ENCODE data around the gene AHRR. TPM values are rescaled to one million over a fixed set of nuclear protein-coding genes. Genes with fewer than 3 reads are reported as not detected.

AHRR gene
- total RNA-seq, 1 donor from 2014 or later = not detected

GRCh38 chr5:329768-330167 lies 8.3 kb downstream of the AHRR start:
- Histone ChIP-seq H3K9me3 (no peaks in the 10 kb centered on the region), H3K36me3 (no peaks in the 10 kb centered on the region), H3K27me3 (no peaks in the 10 kb centered on the region), H3K4me3 (no peak overlapping the region), H3K4me1 (no peaks in the 10 kb centered on the region), H3K27ac (no peak overlapping the region)
- intact Hi-C loops (cut with DNase I) = no loop called here
- no peak for DNase-seq (ENCODE audit: low spot score in 2 of 2)
- no peak for TF ChIP-seq CTCF (IDR thresholded peaks at IDR 0.05)

DNA sequence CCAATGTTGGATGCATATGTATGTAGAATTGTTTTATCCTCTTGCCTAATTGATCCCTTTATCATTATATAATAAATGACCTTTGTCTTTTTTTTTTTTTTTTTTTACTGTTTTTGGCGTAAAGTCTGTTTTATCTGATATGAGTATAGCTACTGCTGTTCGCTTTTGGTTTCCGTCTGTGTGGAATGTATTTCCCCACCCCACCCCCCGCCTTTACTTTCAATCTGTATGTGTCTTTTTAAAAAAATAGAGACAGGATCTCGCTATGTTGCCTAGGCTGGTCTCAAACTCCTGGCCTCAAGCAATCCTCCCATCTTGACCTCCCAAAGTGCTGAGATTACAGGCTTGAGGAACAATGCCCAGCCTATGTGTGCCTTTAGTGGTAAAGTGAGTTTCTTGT lies 11.3 kb downstream of the AHRR start:
- H3K9me3 ChIP-seq = no peaks in the 10 kb centered on the region
- H3K27ac ChIP-seq = no peak overlapping the region
- no peaks in the 10 kb centered on the region for H3K36me3 ChIP-seq
- no peak overlapping the region for H3K4me3 ChIP-seq
- no peak for DNase-seq (ENCODE audit: low spot score in 2 of 2)
- no peaks in the 10 kb centered on the region for H3K4me1 ChIP-seq
- TF ChIP-seq CTCF (IDR thresholded peaks at IDR 0.05) = no peak
- intact Hi-C loops (cut with DNase I) = no loop called here
- no peaks in the 10 kb centered on the region for H3K27me3 ChIP-seq

DNA sequence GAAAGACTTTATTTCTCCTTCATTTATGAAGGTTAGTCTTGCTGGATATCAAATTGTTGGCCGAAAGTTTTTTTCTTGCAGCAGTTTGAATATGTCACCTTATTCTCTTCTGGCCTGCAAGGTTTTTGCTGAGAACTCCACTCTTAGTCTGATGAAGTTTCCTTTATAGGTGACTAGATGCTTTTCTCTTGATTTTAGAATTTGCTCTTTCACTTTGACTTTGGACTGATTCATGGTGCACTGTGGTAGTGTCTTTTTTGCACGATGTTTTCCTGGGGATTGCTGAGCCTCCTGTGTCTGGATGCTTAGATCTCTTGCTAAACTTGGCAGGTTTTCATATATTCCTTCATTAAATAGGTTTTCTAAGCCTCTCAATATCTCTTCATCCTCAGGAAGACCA lies 12.4 kb downstream of the AHRR start:
- H3K27ac ChIP-seq = no peak overlapping the region
- intact Hi-C loops (cut with DNase I) = no loop called here

DNA sequence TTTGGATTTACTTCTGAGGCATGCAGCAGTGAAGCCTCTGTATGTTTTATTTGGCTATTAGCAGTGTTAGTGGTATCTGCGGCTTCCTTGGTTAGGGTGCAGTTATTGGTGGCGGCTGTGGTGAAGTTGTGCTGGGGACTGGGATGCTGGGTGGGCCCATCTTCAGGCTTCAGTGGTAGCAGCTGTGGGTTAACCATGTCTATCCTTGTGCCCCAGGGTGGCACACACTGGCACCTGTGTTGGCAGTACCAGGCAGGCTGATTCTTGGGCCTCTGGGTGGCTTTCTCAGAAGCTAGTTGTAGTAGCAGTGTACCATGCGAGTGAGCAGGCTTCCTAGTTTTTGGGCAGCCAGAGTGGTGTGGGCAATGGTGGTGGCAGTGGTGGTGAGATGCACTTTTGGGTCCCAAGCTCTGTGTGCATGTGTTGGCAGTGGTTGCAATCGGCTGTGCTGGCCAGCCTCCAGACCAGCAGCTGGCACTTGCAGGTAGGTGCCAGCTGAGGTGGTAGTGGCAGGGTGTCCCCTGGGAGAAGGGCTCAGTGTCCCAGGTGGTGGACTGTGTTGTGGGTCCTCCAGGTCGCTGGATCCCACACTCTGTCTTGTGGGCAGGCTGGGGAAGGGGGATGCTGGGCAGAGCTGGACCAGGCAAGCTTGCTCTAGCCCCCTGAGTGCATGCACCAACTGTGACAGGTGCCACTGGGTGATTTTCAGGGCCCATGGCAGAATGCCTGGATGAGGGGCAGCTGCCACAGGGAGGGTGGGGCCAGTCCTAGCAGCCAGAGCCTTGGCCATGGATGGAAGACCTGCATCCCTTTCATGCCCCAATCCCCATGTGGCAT lies 13.6 kb downstream of the AHRR start:
- Histone ChIP-seq H3K4me1 (no peaks in the 10 kb centered on the region), H3K9me3 (no peaks in the 10 kb centered on the region), H3K4me3 (no peak overlapping the region), H3K27me3 (no peaks in the 10 kb centered on the region), H3K27ac (no peak overlapping the region), H3K36me3 (no peaks in the 10 kb centered on the region)
- no peak for DNase-seq (ENCODE audit: low spot score in 2 of 2)
- TF ChIP-seq CTCF (IDR thresholded peaks at IDR 0.05) = no peak
- intact Hi-C loops (cut with DNase I) = no loop called here

More for the DNA sequence above, 12.4 kb downstream of the AHRR start:
- Histone ChIP-seq H3K36me3 (no peaks in the 10 kb centered on the region), H3K9me3 (no peaks in the 10 kb centered on the region), H3K4me1 (no peaks in the 10 kb centered on the region), H3K4me3 (no peak overlapping the region), H3K27me3 (no peaks in the 10 kb centered on the region)
- no peak for DNase-seq (ENCODE audit: low spot score in 2 of 2)
- TF ChIP-seq CTCF (IDR thresholded peaks at IDR 0.05) = no peak

GRCh38 chr5:335740-336038 lies 14.2 kb downstream of the AHRR start:
- Histone ChIP-seq H3K27ac (no peak overlapping the region), H3K36me3 (no peaks in the 10 kb centered on the region), H3K27me3 (no peaks in the 10 kb centered on the region), H3K9me3 (no peaks in the 10 kb centered on the region), H3K4me3 (no peak overlapping the region), H3K4me1 (no peaks in the 10 kb centered on the region)
- no peak for TF ChIP-seq CTCF (IDR thresholded peaks at IDR 0.05)
- intact Hi-C loops (cut with DNase I) = no loop called here
- DNase-seq (ENCODE audit: low spot score in 2 of 2) = no peak

All from ascending aorta (tissue), 2 donors.